ENCODE data around the gene ARHGDIA. TPM values are rescaled to one million over a fixed set of nuclear protein-coding genes. Genes with fewer than 3 reads are reported as not detected.

Gene ARHGDIA
- total and polyA plus RNA-seq, 2 of the 8 experiments (the other 6 are each of a cell fraction or from before 2014, with no cell fraction given): 62.4 to 217 TPM

DNA sequence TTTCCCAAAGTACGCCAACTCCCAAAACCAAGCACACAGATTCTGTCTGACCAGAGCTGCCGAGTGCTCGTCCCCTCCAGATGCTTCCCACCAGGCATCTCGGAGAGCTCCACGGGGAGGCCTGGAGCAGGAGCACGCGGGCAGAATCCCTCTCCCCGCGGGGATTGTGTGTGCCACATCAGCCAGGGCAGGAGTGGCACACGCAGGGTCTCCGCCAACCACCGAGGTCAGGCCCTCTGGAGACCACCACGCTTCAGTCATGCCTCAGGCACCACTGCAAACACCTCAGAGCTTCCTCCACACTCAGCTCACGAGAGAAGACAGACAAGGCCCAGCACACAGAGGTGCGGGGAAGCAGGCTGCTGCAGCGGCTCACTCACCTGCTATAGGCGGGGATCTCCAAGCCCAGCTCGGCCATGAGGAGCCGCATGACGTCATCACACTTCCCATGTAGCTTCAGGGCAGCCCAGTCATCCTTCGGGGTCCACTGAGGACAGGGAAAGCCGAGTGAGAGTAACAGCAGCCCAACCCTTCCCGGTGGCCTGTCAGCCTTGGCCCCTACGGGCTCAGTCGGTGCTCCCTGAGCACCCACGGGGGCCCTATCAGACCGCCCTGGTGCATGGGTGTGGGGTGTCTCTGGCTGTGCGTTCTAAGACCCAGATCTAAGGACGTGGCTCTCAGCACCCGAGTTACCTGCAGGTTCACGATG is 42.4 kb upstream of the ARHGDIA start (continued):
- TF ChIP-seq, protein P1, sequence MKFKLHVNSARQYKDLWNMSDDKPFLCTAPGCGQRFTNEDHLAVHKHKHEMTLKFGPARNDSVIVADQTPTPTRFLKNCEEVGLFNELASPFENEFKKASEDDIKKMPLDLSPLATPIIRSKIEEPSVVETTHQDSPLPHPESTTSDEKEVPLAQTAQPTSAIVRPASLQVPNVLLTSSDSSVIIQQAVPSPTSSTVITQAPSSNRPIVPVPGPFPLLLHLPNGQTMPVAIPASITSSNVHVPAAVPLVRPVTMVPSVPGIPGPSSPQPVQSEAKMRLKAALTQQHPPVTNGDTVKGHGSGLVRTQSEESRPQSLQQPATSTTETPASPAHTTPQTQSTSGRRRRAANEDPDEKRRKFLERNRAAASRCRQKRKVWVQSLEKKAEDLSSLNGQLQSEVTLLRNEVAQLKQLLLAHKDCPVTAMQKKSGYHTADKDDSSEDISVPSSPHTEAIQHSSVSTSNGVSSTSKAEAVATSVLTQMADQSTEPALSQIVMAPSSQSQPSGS (IDR thresholded peaks at IDR 0.05; ENCODE audit: low read length): no peak
